Stimulated activated CD4-positive, alpha-beta T cell treated with anti-CD3 and anti-CD28 coated beads, Interleukin-15, amount 100 ng/mL, for 1 hour (primary cell): ENCODE measurements around the gene SYK.
"Not testable (repeated sequence)": the region's sequence is repeated elsewhere in the genome, so short reads cannot be mapped to it uniquely, and the experiment has no call there.

Experiments
- DNase-seq, 2 donors: peaks; one replicate each; pipeline ENCODE4 v3.0.0-alpha.2; 2020; ENCODE audit warnings: low read depth in 1 of 2, low spot score in 1 of 2

Gene SYK

DNA sequence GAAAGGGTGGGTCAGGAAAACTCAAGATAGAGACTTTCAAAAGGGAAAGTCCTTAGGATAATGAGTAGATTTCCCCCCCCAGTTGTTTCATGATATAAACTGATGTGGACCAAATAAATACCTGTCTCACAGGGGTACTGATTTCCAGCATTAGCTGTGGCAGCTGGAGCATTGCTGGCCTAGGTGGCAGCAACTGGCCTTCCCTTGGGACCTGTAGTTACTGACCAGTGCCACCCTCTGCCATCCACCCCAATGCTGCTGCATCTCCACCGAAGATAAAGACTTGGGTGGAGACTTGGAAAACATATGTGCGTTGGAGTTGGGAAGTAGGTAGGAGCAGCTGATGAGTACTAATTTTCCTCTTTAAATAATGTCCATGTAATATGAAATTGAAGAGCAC is 71.8 kb downstream of the SYK start:
- DNase-seq = no peak

DNA sequence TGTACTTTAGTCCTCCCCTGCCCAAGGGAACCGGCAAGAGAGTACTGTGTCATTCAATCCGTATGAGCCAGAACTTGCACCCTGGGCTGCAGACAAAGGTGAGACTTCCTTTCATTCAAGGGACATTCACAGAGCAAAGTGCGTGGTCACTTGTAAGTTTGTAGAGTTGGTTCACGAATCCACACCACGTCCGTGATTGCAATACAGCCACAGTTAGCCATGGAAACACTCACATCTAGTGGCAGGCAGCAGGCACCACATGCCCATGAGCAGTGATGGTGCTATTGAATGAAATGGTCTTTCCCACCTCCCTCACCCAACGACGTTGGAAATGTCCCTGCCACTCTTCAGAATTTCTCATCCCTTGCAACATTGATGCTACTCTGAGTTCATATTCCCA is 72.6 kb downstream of the SYK start:
- no peak for DNase-seq

DNA sequence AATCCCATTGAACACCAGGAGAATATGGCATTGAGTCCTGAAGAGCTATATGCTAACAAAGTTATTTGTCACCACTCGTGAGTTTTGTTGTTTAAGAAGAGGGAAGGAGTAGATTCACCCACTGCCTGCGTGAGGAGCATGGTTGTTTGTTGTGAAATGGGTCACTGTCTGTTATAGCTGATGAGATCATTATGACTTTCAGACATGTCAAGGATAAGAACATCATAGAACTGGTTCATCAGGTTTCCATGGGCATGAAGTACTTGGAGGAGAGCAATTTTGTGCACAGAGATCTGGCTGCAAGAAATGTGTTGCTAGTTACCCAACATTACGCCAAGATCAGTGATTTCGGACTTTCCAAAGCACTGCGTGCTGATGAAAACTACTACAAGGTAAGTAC is 76.9 kb downstream of the SYK start:
- DNase-seq = no peak

DNA sequence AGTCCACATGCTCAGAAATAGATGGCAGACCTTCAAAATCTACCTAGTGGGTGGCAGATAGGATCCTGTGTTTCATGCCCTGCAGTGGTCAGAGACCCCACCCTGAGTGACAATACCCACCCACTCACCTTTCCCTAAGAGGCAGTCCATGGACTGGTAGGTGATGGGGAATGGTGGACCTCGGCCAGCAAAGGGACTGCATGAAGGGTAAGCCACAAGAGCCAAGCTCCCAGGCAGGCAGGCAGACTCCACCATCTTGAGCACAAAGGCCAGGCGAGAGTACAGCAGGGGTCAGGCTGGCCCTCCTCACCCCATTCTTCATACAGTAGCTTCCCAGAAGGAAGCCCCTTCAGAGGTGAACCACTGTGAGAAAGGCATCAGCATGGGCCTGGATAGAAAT is 78.4 kb downstream of the SYK start:
- DNase-seq = no peak

DNA sequence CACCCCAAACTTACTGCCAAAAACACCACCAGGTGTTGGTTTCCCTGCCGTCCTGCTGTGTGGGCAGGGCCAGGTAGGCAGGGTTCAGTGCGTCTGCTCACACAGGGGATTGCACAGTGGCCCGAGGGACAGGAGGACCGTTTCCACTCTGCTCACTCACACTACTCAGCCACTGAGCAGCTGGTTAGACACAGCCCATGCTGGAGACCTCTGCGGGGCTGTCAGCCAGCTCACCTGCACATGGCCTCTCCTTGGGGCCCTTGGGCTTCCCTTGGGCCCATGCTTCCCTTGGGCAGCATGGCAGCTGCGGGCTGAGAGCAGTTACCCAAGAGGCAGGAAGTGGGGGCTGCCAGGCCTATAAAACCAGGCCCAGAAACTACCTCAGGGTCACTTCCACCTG is 79.0 kb downstream of the SYK start:
- no peak for DNase-seq

DNA sequence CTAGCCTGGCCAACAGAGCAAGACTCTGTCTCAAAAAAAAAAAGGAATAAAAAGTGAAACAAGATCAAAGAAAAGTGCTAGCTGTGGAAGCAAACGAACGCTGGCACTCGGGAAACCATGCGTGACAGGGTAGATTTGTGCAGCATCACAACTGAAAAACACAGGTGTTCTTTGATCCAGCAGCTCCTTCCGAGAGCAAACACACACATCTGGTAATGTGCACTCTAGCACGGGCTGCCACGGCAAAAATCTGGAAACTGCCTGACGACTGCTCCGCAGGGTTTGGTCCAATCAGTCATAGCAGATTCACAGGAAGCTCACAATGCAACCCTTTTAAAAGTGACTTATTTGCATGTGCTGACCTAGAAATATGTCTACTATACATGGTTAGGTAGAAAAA is 80.0 kb downstream of the SYK start:
- no peak for DNase-seq

DNA sequence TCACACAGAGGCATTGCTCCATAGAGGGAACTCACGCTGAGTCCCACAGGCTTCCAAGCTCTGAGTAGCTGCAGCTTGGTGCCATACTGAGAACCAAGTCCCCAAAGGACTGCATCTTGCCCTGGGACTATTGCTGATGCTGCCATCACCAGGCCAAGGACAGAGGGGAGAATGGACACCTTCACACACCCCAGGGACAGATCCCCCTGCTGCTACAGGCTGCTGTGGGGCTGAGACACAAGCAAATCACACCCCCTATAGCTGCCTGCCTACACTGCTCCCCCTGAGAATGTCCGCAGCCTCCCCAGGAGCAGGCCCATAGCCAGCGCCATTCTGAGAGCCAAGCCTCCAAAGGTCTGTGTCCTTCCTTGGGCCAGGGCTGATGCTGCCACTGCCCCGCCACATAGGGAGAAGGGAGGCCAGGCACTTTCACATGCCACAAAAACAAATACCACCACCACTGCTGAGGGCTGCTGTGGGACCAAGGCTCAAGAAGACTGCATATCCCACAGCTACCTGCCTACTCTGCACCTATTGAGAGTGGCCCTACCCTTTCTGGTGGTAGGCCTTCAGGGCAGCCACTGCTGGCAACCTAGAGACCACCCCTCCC is 81.5 kb downstream of the SYK start:
- no peak for DNase-seq

DNA sequence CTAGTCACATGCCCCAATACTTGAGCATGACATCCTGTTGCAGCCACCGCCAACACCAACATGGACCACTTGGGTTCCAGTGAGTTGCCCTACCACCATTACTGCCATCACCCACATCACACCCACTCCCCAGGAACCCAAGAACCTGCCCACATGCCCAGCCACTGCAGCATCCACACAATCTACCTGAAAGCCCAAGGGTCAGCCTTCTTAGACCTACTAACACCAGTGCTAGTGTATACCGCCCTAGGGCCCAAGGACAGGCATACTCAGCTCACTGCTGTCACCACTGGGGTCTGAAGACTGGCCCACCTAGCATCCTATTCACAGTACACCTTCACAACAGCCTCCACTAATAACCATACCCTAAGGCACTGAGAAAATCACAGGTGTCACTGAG is 82.0 kb downstream of the SYK start:
- DNase-seq = no peak

DNA sequence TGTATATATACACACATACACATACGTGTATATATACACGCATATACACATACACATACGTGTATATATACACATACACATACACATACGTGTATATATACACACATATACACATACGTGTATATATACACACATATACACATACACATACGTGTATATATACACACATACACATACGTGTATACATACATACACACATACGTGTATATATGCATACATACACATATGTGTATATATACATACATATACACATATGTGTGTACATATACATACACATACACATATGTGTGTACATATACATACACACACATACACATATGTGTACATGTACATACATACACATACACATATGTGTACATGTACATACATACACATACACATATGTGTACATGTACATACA is 82.6 kb downstream of the SYK start:
- no peak for DNase-seq

DNA sequence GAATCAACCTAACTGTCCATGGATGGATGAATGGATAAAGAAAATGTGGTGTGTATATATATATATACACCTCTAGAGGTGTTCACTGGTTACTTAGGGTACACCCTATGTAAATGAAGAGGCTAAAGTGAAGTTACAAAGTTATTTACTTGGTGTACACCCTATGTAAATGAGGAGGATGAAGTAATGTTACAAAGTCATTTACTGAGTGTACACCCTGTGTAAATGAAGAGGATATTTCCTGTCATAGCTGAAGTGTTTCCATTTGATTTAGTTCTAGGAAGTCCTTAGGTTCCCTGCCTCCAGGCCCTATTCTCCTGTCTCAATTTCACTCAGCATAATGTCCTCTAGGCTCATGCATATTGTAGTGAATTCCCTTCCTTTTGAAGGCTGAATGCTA is 85.2 kb downstream of the SYK start:
- not testable (repeated sequence) for DNase-seq

DNA sequence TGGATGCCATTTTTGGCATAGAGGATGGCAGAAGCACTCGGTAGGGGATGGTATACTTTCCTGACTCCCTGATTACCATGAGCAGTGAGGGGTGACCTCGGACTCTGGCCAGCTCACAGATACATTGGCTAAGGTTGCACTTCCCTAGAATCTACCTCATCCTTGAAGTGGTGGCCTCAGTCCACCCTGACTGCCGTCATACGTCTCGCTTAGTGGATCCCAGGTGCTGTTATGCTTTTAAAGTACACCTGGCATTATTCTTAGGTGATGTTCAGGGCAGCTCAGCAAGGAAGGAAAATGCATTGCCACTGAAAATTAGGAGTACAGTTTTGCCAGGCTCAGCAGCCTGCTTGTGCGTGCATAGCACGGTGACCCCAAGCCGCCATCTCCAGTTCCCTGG is 87.3 kb downstream of the SYK start:
- DNase-seq = no peak

DNA sequence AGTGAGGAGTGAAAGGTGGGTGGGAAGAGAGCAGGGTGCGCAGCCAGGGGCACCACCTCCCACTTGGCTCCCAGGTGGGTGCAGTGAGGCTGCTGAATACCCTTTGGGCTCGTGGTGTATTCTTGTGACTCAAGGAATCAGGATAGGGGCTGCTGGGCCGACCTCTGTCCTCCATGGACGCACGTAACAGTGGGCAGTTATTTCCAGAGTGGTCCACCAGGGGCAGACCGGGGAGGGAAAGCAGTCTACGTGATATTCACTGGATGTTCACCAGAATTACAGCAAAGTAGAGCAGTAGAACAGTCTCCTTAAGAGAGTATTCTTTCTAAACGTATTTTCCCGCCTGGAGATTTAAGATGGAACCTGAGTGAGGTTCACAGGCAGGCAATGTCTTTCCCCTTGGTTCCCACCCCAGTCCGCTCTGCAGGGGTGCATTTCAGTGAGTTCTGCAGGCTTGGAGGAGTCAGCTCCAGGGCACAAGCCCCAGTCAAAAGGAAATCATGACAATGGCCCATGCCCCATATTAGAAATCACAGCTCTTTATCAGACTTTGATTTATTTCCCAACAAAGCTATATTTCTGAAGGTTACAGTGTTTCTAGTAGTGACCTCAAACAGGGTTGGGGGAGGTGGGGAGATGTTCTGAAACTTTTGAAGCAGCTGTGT is 88.7 kb downstream of the SYK start:
- no peak for DNase-seq

DNA sequence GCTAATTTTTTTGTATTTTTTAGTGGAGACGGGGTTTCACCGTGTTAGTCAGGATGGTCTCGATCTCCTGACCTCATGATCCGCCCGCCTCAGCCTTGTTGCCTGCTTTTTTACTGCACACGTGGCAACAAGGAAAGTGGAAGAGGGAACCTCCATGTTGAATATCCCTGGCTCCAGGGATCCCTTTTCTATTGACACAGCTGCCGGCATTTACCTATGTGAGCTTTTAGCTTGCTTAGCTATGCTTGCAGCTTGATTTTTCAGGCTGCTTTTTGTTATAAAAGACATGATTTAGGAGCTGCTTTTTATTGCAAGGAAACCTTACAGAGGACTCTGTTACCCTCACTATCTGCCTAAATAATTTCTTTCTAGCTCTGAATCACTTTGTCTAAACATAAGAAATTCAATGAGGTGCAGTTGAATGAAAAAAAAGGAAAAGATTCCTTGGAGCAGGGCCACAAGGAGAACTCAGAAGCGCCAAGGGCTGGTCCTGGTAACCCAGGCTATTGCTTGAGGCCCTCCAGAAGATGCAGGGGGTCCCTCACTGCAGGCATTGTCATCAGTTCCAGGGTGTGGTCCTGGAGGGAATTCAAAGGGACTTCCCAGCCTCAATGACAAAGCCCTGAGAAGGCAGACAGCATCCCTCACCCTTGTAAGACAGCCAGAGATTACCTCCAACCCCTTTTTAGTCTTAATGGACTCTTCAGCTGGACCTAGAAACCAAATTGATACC is 89.9 kb downstream of the SYK start:
- DNase-seq = no peak

DNA sequence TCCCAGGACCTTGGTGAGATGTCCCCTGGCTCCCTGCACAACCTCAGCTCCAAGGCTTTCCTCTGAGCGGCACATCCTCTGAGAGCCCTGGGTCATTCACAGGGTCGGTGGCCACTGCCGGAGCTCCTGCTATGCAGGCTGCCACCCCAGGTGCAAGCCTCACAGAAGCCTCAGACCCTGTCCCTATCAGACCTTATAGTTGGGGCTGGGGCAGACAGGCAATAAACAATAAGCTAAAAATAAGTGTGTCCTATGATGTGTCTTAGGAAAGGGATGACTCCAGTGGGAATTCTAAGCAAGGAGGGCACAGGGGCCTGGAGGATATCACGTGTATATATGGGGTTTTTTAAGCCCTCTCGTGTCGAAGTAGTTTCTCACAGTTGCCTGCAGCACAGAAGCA is 91.3 kb downstream of the SYK start:
- DNase-seq = no peak

DNA sequence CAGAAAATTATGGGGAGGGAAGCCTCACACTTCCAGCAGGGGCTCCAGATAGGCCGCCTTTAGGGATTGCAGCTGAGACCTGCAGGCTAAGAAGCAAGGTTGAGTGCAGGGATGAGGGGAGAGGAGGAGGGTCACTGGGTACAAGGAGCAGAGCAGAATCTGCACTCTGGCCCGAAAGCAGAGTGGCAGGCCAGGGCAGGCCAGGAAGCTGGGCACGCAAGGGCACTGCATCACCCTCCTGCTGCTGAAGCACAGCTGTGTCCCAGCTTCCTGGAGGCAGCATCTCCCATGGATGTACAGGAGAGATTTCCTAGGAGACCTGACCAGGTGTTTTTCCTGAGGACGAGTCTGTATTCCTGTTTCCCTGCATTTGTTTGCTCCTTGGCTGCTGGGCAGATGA is 92.1 kb downstream of the SYK start:
- no peak for DNase-seq

DNA sequence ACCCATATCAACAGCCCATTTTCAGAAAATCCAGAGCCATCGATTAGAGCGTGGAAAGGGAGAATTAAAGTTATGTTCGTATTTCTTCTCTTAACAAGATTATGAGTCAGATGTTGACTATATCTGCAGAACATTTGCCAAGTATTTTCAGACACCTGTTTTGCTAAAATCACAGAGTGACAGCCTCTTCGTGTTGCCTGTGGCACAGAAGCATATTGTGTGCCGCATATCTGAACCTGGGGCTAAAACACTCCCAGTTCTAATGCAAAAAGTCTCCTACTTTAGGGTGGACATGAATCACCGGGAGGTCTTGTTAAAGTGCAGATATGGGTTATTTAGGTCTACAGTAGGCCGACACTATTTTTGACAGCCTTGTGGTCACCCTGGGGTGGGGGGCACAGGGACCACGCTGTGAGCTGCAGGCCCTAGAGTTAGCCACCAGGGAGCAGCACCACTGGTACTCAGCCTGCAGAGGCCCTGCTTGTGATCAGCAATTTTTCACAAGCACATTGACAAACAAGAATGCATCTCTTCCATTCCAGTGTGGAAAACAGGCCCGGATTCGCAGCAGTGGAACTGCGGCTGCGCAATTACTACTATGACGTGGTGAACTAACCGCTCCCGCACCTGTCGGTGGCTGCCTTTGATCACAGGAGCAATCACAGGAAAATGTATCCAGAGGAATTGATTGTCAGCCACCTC is 93.5 kb downstream of the SYK start:
- no peak for DNase-seq

DNA sequence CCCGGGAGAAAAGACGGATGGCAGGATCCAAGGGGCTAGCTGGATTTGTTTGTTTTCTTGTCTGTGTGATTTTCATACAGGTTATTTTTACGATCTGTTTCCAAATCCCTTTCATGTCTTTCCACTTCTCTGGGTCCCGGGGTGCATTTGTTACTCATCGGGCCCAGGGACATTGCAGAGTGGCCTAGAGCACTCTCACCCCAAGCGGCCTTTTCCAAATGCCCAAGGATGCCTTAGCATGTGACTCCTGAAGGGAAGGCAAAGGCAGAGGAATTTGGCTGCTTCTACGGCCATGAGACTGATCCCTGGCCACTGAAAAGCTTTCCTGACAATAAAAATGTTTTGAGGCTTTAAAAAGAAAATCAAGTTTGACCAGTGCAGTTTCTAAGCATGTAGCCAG is 94.2 kb downstream of the SYK start:
- no peak for DNase-seq

DNA sequence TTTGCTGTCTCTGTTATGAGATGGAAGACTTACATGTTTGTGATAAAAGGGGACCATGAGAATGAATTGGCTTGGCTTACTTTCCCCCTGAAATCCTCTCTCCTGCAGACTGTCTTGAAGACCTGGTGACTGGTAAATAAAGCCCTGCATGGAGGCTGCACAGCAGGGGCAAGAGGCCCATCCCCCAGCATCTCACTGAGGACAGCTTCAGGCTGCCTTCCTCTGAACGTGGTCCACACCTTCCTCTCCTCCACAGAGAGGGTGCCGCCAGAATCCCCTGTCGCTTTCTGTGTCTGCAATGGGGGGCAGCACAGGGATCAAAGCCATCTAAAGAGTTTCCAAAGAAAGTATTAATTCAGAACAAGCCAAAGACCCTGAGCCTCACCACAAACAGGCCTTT is 94.6 kb downstream of the SYK start:
- DNase-seq = no peak

DNA sequence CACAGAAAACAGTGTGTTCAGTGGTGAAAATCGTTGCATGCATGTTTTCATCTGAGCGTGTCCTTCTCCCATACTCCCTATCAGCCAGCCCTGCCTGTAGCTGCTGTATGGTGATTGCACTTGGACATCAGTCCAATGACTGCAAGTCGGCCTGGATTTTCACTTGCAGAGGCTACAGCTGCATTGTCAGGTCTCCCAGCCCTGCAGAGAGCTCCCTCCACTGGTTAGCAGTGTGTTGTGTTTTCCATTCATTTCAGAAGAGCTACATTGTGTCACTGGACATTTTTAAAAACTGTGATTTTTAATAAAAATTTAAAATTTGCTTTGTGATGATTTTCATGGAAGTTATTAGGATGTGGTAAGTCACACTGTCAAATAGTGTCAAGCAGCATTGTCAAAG is 96.6 kb downstream of the SYK start:
- no peak for DNase-seq

DNA sequence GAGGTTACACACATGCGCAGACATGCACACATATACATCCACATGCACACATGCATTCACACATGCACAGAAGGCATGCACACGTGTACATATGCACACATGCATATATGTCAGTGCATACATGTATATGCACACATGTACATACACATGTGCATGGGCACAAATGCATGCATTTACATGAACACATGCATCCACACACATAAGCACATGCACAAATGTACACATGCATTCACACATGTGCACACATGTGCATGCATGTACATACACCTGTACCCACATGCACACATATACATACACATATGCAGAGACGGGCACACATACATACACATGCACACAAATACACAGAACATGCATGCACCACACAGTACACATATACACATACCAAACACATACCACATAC is 97.7 kb downstream of the SYK start:
- DNase-seq = no peak

DNA sequence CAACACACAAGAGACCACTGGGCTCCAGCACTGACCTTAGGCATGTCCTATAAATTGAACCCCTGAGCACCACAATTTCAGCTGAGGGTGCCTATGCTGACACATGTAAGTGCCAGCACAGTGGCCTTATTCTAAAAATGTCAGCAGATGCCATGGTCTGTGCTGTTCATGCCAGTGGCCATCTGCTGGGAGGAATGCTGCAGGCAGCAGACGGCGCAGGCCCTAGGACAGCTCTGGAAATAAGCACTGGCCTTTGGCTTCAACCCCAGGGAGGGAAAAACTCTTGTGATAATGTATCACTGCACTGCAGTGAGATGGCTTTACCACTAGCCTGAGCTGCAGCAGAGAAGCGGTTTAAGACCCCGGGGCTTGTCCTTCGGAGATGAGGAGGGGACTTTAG is 98.5 kb downstream of the SYK start:
- DNase-seq = no peak

DNA sequence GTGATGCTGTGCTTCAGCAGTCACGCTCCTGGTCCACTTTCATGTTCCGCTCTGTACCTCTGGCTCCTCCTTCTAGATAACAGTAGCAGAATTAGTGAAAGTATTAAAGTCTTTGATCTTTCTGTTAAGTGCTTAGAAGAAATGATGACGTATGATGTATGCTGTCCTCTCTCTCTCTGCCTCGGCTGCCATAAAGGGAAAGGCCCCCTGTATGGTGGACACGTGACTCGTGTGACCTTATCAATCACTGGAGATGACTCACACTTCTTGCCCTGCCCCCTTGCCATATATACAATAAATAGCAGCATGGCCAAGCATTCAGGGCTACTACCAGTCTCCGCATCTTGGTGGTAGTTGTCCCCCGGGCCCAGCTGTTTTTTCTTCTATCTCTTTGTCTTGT is 100.3 kb downstream of the SYK start:
- no peak for DNase-seq
